GM18873 (cell line): ENCODE data around the gene SRF.

ENCODE experiments used
- ATAC-seq: cut with Tn5 transposase; IDR thresholded peaks from one replicate; pipeline ENCODE4 v1.9.1; 2021; ENCODE audit warnings: mild to moderate bottlenecking, moderate library complexity, moderate number of reproducible peaks; ENCODE audit not compliant: unreplicated experiment, low FRiP score

The SRF gene

DNA sequence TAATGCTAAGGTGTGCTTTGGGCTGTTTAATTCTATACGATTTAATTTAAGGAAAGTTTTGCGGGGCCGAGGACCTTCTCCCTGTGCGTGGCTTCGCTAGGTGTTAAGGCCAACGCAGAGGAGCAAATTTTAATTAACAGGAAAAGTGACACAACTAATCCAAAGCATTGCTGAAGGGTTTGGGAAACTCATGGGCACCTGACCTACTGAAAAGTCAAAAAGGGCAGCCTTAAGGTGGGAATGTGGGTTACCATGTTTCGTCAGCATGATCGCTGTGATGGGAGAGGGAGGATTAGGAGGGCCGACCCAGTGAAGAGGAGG lies 10.5 kb downstream of the SRF start:
- ATAC-seq, result no peak

DNA sequence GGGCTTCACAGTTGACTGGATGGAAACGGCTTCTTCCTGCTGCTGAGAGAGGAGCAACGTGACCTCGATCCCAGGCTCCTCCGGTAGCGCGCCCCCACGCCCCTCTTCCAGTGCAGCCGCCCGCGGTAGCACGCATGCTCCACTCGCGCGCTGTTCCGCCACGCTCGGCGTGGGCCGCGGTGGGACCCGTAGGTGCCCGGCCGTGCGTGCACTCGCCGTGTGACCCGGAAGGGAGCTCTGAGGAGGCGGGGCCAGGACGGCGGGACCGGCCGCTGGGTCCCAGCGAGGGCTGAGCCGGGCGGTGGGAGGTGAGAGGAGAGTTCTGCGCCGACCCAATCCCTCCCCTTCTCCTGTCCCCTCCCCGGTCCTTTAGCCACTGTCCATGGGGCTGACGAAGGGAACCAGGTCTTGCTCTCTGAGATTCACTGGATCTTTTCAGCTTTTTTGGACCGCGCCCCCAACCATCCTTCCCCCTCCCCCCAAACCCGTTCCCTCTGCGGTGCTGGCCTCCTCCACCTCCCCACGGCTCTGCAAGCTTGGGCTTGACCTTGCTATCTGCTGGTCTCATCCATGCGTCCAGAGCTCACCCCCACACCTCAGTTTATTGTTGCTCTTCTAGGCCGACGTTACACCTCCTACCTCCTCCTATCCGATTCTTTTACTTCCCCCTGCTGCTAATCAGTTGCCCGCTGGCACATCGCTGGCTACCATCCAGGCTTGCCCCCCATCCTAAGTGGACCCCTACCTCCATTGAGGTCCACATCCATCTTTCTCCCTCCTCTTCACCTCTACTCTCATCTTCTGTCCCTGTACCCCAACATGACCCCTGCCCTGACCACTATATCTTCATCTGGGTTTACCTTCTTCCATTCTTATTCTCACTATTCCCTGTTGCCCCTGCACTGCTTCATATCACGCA lies 11.1 kb downstream of the SRF start, which contains the start of gene CUL9:
Gene CUL9, plus strand, starts transcription at position 255 of the 919 bp plus-strand sequence. CDS start 2,115 bp downstream, outside the sequence.
- ATAC-seq, result peak; percentile 75

GRCh38 chr6:43183441-43183840 lies 12.4 kb downstream of the SRF start:
- no peak for ATAC-seq

GRCh38 chr6:43184268-43184985 lies 13.4 kb downstream of the SRF start:
- no peak for ATAC-seq

DNA sequence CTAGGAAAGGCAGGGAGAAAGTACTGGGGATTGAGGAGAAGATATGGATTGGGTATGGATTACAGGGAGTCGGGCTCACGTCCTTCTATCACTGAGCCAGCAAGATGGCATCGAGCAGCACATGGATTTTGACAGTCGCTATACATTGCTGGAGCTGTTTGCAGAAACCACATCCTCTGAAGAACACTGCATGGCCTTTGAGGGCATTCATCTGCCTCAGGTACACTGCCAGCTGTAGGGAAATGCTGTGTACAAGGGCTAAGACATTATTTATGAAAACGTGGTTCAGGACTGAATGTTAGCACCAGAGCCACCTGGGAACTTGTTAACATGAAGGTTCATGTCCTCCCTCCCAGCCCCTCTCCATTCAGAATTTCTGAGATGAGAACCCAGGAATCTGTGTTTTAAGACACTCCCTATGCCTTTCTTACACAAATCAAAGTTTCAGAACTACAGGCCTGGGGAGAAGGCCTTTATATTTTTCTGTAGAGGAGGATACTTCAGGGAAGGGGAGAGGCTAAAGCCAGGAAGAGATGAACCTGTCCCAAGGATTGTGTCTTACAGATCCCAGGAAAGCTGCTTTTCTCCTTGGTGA lies 14.4 kb downstream of the SRF start:
- ATAC-seq, result no peak

- no peak for ATAC-seq
Measured at GRCh38 chr6:43186019-43186418, 14.9 kb downstream of the SRF start.

DNA sequence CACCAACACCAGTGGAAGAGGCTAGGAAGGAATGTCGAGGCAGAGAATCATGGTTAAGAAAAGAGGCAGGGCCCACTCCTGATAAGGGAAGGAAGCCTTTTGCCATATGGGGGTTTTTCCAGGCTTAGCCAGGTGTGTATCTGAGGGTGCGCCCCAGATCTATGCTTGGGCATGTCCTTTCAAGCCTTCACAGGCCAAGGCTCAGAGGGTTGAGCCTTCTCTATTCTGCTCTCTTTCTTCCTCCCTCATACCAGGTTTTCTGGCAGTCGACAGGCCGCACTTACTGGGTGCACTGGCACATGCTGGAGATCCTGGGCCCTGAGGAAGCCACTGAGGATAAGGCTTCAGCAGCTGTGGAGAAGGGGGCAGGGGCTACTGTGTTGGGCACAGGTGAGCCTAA lies 15.6 kb downstream of the SRF start:
- ATAC-seq, result no peak

GRCh38 chr6:43187821-43188220 lies 16.8 kb downstream of the SRF start:
- no peak for ATAC-seq

- no peak for ATAC-seq
Measured at GRCh38 chr6:43188426-43188825, 17.4 kb downstream of the SRF start.

DNA sequence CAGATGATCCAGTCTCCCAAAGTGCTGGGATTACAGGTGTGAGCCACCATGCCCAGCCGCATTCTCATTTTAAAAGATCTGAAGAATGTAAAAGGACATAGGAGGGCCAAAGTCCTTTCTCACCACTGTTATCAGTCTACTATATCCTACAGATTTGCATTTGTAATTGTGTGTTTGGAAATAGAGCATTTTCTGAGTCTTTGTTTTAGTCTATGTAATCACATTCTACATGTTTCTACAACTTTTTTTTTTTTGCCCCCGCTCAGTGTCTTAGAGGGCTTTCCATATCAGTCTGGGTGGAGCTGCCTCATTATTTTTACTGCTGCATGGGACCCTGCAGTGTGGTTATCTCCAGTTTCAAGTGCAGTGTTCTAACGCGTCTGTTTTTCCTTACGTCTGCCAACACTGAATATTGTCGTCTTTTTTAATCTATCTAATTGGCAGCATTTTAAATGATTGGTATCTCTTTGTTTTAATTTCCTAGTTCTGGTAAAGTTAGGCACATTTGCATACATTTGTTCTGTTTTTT lies 18.8 kb downstream of the SRF start:
- no peak for ATAC-seq

- no peak for ATAC-seq
Measured at GRCh38 chr6:43192911-43193310, 21.8 kb downstream of the SRF start.

DNA sequence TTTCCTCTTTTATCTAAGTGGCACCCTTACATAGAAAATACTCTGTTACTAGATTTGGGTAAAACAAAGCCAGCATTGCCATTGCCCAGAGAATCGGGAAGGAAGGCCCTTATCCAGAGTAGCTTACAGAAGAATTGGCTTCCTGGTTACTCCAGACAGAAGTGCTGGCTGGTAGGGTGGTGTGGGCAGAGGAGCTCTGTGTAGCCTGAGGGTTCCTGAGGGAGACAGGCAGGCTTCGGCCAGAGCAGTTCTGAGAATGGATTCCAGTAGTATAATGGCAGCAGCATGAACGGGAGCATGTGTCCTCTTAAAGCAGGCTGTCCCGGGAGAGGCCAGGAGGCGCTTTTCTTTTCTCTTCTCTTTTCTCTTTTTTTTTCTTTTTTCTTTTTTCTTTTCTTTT lies 22.9 kb downstream of the SRF start:
- no peak for ATAC-seq

DNA sequence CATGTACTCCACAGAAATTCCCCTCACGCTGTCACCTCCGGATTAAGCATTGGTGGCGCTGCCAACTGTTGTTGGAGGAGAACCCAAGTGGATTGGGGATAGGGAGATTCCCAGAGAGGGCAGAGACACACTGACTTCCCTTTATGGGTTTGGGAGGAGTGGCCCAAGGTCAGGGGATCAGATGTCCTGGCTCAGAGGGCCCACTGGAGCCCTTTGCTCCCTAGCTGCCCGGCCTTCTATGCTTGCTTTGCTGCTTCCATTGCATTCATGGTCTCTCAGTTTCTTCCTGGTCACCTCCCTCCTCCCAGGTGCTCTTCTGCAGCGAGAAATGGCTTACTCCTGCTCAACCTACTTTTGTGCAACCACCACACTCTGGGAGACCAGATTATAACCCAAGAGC lies 25.3 kb downstream of the SRF start:
- no peak for ATAC-seq

GRCh38 chr6:43199912-43200311 lies 28.8 kb downstream of the SRF start:
- no peak for ATAC-seq

GRCh38 chr6:43200541-43200940 lies 29.5 kb downstream of the SRF start:
- ATAC-seq, result no peak

GRCh38 chr6:43202451-43202850 lies 31.4 kb downstream of the SRF start:
- ATAC-seq, result no peak

DNA sequence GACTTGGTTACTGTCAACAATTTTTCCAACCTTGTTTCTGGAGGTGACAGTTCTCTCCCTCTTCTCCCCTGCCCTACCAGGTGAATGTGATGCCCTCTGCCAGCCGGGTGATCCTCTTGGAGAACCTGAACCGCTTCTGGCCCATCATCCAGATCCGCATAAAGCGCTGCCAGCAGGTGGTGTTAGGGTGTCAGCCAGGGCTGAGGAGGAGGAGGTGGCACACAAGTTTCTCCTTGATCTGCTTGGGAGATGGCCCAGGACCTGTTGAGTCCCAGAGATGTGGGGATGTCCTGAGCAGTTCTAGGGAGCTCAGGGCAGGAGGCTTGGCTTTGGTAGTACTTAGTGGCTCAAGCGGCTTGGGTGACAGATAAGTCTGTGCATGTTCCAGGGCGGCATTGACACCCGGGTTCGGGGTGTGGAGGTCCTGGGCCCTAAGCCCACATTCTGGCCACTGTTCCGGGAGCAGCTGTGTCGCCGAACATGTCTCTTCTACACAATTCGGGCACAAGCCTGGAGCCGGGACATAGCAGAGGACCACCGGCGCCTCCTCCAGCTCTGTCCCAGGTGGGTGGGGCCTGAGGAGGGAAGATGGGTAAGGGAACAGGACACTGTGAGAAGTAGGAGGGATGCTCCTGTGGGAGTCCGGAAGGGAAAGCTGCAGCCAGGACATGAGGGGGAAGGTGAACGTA lies 32.1 kb downstream of the SRF start:
- no peak for ATAC-seq

GRCh38 chr6:43203718-43204095 lies 32.6 kb downstream of the SRF start:
- no peak for ATAC-seq

GRCh38 chr6:43204271-43205105 lies 33.4 kb downstream of the SRF start:
- ATAC-seq, result no peak

DNA sequence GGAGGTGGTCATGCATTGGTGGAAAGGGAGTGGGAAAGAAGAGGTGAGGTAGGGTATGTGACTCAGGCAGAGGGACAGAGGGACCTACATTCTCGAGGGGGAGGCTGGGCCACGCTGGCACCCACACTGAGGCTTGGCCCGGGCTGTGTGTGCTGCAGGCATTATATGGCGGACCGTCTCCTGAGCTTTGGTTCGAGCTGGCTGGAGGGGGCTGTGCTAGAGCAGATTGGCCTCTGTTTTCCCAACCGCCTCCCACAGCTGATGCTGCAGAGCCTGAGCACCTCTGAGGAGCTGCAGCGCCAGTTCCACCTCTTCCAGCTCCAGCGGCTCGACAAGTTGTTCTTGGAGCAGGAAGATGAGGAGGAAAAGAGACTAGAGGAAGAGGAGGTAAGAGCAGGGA lies 34.8 kb downstream of the SRF start:
- ATAC-seq, result no peak
